ENCODE data around the gene COQ10A. TPM values are rescaled to one million over a fixed set of nuclear protein-coding genes. Genes with fewer than 3 reads are reported as not detected.
A peak's percentile ranks its signal among the peaks of the same experiment; 100 is the strongest.
"Not testable (repeated sequence)": the region's sequence is repeated elsewhere in the genome, so short reads cannot be mapped to it uniquely, and the experiment has no call there.

Gene COQ10A
- total and polyA plus RNA-seq, 9 of the 15 experiments (the other 6 are each of a cell fraction or from before 2014, with no cell fraction given) = 3.1 to 26.4 (median 12.7) TPM

DNA sequence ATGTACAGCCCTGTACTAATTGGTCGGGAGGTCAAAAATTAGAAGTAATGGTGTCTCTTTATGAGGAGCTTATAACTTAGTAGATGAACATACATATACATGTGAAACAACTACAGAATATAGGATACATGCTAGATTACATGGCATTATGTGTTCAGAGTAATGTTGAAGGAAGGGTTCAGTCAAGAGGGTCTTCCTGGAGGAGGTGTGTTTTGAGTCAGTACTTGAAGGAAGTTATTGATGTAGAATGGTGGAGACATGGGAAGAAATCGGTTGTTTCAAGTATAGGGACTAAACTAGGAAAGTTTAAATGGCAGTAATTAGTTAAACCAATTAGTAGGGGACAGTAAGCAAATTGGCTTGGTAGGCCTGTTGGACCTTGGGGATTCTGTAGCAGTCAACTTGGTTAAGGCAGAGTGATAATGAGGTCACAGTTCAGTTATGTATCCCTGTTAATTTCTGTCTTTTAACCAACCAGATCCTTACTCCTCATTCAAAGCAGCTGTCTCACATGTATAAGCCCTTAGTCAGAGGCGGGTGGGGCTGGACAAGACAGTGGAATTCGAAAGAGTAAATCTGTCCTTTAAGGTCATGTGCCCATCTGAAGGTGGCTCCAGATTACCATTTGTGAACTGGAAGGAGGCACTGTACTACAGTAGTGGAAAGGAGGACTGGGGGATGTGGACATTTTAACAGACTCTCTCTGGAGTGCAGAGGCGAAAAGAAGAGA lies 5.1 kb upstream of the COQ10A start (continued):
- TF ChIP-seq JUND (IDR thresholded peaks at IDR 0.05; ENCODE audit: borderline replicate concordance, low read depth, low read length) (no peak), JUND (tag; IDR thresholded peaks at IDR 0.05; ENCODE audit: borderline replicate concordance, low read depth, low read length) (0 out of 3 replicates have a peak, but pooled peaks have one; percentile 14), SIRT6 (IDR thresholded peaks at IDR 0.05; ENCODE audit: low read depth, low read length) (no peak), GTF3C2 (IDR thresholded peaks at IDR 0.05; ENCODE audit: borderline replicate concordance, extremely low read depth, insufficient read length) (no peak), BHLHE40 (IDR thresholded peaks at IDR 0.05; ENCODE audit: low read length) (0 out of 2 replicates have a peak, but pooled peaks have one; percentile 16)

- H3K27me3 ChIP-seq (ENCODE audit: control insufficient read depth in 2 of 2, insufficient read depth in 2 of 2, low read length in 2 of 2); H3K79me2 ChIP-seq (ENCODE audit: control insufficient read depth, insufficient read depth, low read length); H3K27ac ChIP-seq (ENCODE audit: extremely low read depth, low read depth, low read length); H3K4me2 ChIP-seq (ENCODE audit: insufficient read depth, low read length); in situ Hi-C loops (cut with MboI); H3K9me3 ChIP-seq (replicated peaks; ENCODE audit: control insufficient read depth, insufficient read depth, low read depth, low read length); POLR2A ChIA-PET; FAIRE-seq; H3K9ac ChIP-seq (ENCODE audit: insufficient read depth in 1 of 2, low read depth in 2 of 2, low read length in 2 of 2); H3K4me3 ChIP-seq; H2AFZ ChIP-seq (ENCODE audit: low read depth, low read length); ATAC-seq; BruUV-seq (replicated peaks); H3K9me1 ChIP-seq (ENCODE audit: control insufficient read depth, insufficient read depth, low read length); H4K20me1 ChIP-seq (replicated peaks; ENCODE audit: control insufficient read depth, insufficient read depth, low read length); H3K36me3 ChIP-seq (ENCODE audit: control insufficient read depth, insufficient read depth, low read length): not testable (repeated sequence)
- CTCF ChIA-PET (ENCODE audit: low intra/inter-chr PET ratio) = interaction anchor here (0.6 to 0.7 kb wide), 2 partner anchors 140 to 1010 kb away, joined by 3 to 4 read pairs; no protein-coding TSS in a partner anchor
- TF ChIP-seq, protein P1, sequence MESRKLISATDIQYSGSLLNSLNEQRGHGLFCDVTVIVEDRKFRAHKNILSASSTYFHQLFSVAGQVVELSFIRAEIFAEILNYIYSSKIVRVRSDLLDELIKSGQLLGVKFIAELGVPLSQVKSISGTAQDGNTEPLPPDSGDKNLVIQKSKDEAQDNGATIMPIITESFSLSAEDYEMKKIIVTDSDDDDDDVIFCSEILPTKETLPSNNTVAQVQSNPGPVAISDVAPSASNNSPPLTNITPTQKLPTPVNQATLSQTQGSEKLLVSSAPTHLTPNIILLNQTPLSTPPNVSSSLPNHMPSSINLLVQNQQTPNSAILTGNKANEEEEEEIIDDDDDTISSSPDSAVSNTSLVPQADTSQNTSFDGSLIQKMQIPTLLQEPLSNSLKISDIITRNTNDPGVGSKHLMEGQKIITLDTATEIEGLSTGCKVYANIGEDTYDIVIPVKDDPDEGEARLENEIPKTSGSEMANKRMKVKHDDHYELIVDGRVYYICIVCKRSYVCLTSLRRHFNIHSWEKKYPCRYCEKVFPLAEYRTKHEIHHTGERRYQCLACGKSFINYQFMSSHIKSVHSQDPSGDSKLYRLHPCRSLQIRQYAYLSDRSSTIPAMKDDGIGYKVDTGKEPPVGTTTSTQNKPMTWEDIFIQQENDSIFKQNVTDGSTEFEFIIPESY (CRISPR knock-in tag; IDR thresholded peaks at IDR 0.05) = peak; percentile 29; the same call in 1 of the 2 replicates
- TF ChIP-seq RAD21 (CRISPR knock-in tag; conservative IDR thresholded peaks at IDR 0.05 in 1 of 2, IDR thresholded peaks at IDR 0.05 in 1 of 2) (peak in 1 of 2 experiments; percentile 25; a peak in 2 of 4 replicates), BCOR (IDR thresholded peaks at IDR 0.05) (peak; percentile 41; the same call in 1 of the 2 replicates)
- TF ChIP-seq, protein P2, sequence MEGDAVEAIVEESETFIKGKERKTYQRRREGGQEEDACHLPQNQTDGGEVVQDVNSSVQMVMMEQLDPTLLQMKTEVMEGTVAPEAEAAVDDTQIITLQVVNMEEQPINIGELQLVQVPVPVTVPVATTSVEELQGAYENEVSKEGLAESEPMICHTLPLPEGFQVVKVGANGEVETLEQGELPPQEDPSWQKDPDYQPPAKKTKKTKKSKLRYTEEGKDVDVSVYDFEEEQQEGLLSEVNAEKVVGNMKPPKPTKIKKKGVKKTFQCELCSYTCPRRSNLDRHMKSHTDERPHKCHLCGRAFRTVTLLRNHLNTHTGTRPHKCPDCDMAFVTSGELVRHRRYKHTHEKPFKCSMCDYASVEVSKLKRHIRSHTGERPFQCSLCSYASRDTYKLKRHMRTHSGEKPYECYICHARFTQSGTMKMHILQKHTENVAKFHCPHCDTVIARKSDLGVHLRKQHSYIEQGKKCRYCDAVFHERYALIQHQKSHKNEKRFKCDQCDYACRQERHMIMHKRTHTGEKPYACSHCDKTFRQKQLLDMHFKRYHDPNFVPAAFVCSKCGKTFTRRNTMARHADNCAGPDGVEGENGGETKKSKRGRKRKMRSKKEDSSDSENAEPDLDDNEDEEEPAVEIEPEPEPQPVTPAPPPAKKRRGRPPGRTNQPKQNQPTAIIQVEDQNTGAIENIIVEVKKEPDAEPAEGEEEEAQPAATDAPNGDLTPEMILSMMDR (IDR thresholded peaks at IDR 0.05 in 2 of 3, conservative IDR thresholded peaks at IDR 0.05 in 1 of 3; ENCODE audit: insufficient read depth in 2 of 3, low read depth in 1 of 3, low read length in 3 of 3) = peak; percentile 26 to 34 (median 27); a peak in 2 of 6 replicates
- peaks cover 16 to 27% of the 10 kb centered on the region in 2 experiments; a peak in 4 of 5 replicates for H3K4me1 ChIP-seq (replicated peaks in 1 of 2; ENCODE audit: control insufficient read depth in 2 of 2, insufficient read depth in 2 of 2, low read length in 2 of 2)
- peak in 1 of 4 experiments; percentile 30 for DNase-seq (ENCODE audit: extremely low read depth in 1 of 4, low spot score in 3 of 4)
- intact Hi-C loops (cut with micrococcal nuclease) = loop anchor here (1.0 kb wide), 1 partner anchor 144 kb away; no protein-coding TSS in a partner anchor
- 61% methylated on average over 7 of the region's 7 CpGs for WGBS (ENCODE audit: insufficient coverage, low coverage, missing lambda C conversion rate)
Measured at GRCh38 chr12:56262955-56263354, 3.8 kb upstream of the COQ10A start.

All from K562 (cell line).